GM08714 (cell line): Measurements from ENCODE around the gene PDE4D.
A peak's percentile ranks its signal among the peaks of the same experiment; 100 is the strongest.
"Not testable (repeated sequence)": the region's sequence is repeated elsewhere in the genome, so short reads cannot be mapped to it uniquely, and the experiment has no call there.

Source experiments
- H3K4me3 ChIP-seq: fragments of 200-500 bp; sonication (Bioruptor generic); 2 replicates; pipeline ENCODE4 v1.5.1; 2014; ENCODE audit warnings: mild to moderate bottlenecking, low read length, inconsistent platforms
- ZNF274 ChIP-seq: IDR thresholded peaks from 2 replicates; pipeline ENCODE4 v1.6.1; 2012; ENCODE audit warnings: mild to moderate bottlenecking, low read depth, low read length

PDE4D gene

GRCh38 chr5:59779453-59779852 lies 114.1 kb downstream of the PDE4D start:
- no peak for TF ChIP-seq ZNF274
- no peak overlapping the region for H3K4me3 ChIP-seq

DNA sequence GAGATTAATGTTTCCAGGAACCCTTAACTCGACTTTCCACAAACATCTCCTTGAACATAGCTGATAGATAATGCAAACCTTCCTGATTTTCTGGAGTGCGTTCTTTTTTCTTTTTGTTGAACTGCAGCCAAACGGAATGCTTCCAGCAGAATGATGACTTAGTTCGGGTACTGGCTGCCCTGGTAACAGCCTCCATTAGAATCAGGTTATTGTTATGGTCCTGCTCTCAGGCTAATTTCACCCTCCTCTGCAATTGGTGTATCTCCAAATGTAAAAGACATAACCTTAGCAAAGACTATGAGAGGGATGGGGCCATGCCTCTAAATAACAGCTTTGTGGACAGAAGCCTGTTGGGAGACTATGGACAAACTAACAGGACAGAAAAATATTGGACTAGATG lies 116.5 kb downstream of the PDE4D start:
- TF ChIP-seq ZNF274 = no peak
- H3K4me3 ChIP-seq = no peak overlapping the region

- no peak overlapping the region for H3K4me3 ChIP-seq
- TF ChIP-seq ZNF274 = no peak
Measured at GRCh38 chr5:59773294-59773693, 120.2 kb downstream of the PDE4D start.

DNA sequence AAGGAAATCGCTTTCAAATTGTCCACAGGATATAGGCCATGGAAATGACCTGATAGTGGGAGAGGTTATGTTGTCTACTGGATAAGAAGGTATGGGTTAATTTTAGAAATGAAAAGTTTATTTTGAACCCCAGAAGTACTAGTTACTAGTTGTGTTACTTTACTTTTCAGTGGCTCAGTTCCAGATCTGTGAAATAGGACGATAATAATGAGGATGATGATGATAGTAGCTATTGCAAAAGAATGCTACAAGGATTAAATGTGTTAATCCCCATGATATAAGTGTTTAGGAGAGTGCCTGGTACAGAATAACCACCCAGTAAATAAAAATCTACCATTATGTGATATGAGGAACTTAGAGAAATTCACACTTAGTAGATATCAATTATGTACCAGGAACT lies 120.8 kb downstream of the PDE4D start:
- H3K4me3 ChIP-seq = no peak overlapping the region
- no peak for TF ChIP-seq ZNF274

GRCh38 chr5:59772206-59772605 lies 121.3 kb downstream of the PDE4D start:
- TF ChIP-seq ZNF274 = no peak
- H3K4me3 ChIP-seq = no peak overlapping the region

DNA sequence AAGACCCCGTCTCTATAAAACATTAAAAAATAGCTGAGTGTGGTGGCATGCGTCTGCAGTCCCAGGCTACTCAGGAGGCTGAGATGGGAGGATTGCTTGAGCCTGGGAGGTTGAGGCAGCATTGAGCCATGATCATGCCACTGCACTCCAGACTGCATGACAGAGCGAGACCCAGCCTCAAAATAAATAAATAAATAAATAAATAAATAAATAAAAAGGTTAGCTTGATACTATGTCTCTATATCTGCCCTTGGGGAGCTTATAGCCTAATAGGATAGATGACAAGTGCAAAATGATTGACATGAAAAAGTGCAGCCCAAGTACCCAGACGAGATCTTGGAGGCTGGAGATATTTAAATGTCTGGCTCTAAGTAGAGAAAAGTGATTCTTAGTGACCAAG lies 122.6 kb downstream of the PDE4D start:
- no peak overlapping the region for H3K4me3 ChIP-seq
- TF ChIP-seq ZNF274 = no peak

- no peak for TF ChIP-seq ZNF274
- no peak overlapping the region for H3K4me3 ChIP-seq
Measured at GRCh38 chr5:59769832-59770231, 123.7 kb downstream of the PDE4D start.

GRCh38 chr5:59769041-59769360 lies 124.5 kb downstream of the PDE4D start:
- peak overlapping the region; percentile 50 for H3K4me3 ChIP-seq

GRCh38 chr5:59768152-59769040 lies 125.1 kb downstream of the PDE4D start:
- TF ChIP-seq ZNF274 = no peak

More at GRCh38 chr5:59769041-59769360, 124.5 kb downstream of the PDE4D start:
- TF ChIP-seq ZNF274 = no peak

GRCh38 chr5:59767681-59768151 lies 125.8 kb downstream of the PDE4D start:
- no peak for TF ChIP-seq ZNF274
- peak overlapping the region; percentile 50 for H3K4me3 ChIP-seq

More at GRCh38 chr5:59768152-59769040, 125.1 kb downstream of the PDE4D start:
- peak overlapping the region; percentile 50 for H3K4me3 ChIP-seq

- H3K4me3 ChIP-seq = no peak overlapping the region; the same call in 1 of the 2 replicates
Measured at GRCh38 chr5:59767211-59767605, 126.3 kb downstream of the PDE4D start.

GRCh38 chr5:59766427-59767210 lies 126.9 kb downstream of the PDE4D start:
- TF ChIP-seq ZNF274 = no peak
- H3K4me3 ChIP-seq = peak overlapping the region; percentile 4; the same call in 1 of the 2 replicates

More at GRCh38 chr5:59767211-59767605, 126.3 kb downstream of the PDE4D start:
- no peak for TF ChIP-seq ZNF274

DNA sequence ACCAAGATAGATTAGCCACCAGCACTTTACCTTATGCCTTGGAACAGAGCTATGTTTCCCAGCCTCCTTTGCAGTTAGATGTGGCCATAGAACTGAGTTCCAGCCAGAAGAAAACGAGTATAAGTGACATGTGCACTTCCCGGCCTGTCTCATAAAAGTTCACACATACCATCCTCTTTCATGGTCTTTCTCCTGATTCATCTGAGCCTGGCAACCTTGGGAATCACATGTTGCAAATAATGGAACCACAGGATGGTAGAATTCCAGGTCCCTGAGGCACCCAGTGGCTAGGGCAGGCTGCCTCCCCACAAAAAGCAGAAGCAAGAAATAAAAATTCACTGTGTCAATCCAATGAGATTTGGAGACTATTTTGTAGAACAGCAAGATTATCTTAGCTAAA lies 128.1 kb downstream of the PDE4D start:
- no peak for TF ChIP-seq ZNF274
- no peak overlapping the region for H3K4me3 ChIP-seq

DNA sequence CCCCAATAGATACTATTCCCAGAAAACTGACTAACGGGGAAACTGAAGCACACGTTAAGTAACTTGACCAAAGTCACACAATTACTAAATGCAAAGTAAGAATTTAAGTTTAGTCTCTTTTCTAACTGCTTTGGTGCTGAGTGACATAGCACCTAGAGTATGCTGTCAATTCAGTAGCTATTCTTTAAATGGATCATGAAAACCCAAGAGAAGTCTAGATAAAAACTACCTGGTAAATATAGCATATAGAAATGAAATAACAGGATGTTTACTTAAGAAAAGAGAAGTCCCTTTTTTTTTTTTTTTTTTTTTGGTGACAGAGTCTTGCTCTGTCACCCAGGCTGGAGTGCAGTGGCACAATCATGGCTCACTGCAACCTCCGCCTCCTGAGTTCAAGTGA lies 129.2 kb downstream of the PDE4D start:
- TF ChIP-seq ZNF274 = no peak
- H3K4me3 ChIP-seq = no peak overlapping the region

DNA sequence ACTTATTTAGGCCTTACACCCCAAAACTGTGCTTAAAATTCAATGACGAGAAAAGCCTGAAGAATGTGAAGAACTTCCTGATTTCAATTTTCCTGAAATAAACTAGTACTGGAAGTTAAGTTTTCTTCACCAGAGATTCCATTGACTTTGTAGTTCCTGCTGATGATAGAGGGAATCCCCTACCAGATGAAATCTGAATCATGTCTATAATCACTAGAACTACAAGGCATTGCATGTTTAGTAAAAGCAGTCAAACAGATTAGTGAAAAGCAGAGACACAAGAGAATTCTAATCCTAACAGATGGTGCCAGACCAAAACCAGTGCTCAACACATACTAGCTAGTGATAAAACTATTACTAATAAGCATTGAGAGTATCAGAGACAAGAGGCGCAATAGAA lies 130.0 kb downstream of the PDE4D start:
- H3K4me3 ChIP-seq = no peak overlapping the region
- no peak for TF ChIP-seq ZNF274

GRCh38 chr5:59762232-59762631 lies 131.3 kb downstream of the PDE4D start:
- H3K4me3 ChIP-seq = not testable (repeated sequence)
